Fibroblast of the aortic adventitia (primary cell): ENCODE measurements around the gene ANKDD1A. TPM values are rescaled to one million over a fixed set of nuclear protein-coding genes. Genes with fewer than 3 reads are reported as not detected.

Experiments used
- DNase-seq: peaks from one replicate; pipeline ENCODE4 v3.0.0-alpha.2; 2010; ENCODE audit warnings: low read depth
- H3K4me3 ChIP-seq: 2 replicates; pipeline ENCODE4 v1.5.1; 2011; ENCODE audit warnings: low read depth, mild to moderate bottlenecking, control low read depth, low read length, moderate library complexity
- total RNA-seq: library from RNA; depleted of rRNA; stranded (reverse); fragments of >200 nt; gene quantifications from 2 replicates; pipeline ENCODE4 v1.2.3, GENCODE V29; 2012; ENCODE audit warnings: low replicate concordance
- TF ChIP-seq, protein P1 (sequence below): IDR thresholded peaks from 2 replicates; pipeline ENCODE4 v1.5.1; 2011; ENCODE audit warnings: mild to moderate bottlenecking, low read length, control low read depth, inconsistent platforms; ENCODE audit not compliant: insufficient read depth

ANKDD1A gene
- total RNA-seq, 1 donor, result 2.9 TPM

DNA sequence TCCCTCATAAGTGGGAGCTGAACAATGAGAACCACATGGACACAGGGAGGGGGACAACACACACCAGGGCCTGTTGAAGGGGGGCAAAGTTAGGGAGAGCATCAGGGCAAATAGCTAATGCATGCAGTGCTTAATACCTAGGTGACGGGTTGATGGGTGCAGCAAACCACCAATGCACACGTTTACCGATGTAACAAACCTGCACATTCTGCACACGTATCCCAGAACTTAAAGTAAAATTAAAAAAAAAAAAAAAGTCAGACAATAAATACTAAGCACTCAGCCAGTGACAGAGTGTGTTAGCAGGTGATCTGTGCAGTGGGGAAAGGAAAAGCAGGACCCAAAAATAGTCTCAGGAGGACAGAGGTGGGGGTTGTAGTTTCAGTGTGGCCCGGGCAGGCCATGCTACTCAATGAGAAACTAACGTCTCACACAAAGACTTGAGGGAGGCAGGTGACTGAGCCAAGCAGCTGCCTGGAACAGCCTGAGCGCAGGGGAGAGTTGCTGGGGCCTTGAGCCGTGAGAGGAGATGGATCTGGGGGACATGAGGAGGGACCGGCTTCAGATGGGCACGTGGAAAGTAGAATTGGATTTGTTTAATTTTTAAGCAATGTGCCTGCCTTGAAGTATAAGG, 18.4 kb downstream of the ANKDD1A start:
- TF ChIP-seq, protein P1, sequence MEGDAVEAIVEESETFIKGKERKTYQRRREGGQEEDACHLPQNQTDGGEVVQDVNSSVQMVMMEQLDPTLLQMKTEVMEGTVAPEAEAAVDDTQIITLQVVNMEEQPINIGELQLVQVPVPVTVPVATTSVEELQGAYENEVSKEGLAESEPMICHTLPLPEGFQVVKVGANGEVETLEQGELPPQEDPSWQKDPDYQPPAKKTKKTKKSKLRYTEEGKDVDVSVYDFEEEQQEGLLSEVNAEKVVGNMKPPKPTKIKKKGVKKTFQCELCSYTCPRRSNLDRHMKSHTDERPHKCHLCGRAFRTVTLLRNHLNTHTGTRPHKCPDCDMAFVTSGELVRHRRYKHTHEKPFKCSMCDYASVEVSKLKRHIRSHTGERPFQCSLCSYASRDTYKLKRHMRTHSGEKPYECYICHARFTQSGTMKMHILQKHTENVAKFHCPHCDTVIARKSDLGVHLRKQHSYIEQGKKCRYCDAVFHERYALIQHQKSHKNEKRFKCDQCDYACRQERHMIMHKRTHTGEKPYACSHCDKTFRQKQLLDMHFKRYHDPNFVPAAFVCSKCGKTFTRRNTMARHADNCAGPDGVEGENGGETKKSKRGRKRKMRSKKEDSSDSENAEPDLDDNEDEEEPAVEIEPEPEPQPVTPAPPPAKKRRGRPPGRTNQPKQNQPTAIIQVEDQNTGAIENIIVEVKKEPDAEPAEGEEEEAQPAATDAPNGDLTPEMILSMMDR, result no peak
- DNase-seq, result no peak
- no peak overlapping the region for H3K4me3 ChIP-seq

DNA sequence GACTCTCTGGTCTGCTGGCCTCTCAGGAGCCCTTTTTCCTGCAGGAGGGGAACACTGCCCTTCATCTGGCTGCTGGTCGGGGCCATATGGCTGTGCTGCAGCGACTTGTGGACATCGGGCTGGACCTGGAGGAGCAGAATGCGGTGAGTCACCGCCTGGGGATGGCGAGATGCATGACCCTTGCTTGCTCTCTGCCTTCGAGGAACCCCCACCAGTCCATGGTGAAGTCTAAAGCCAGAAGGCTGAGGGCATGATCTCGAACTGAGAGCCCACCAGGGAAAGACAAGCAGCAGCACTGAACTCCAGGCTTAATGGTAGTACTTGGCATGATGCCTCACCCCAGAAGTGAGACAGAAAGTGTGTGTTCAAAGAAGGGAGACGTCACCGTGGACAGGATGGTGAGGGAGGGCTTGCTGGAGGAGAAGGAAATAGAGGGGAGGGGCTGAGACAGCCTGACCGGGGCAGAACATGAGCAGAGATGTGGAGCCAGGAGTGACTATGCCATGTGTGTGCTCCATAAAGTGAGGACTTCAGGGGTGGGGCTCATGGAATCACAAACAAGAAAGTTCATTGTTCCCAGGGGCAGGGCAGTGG, 19.2 kb downstream of the ANKDD1A start:
- peak; percentile 33 for DNase-seq
- H3K4me3 ChIP-seq, result no peak overlapping the region
- TF ChIP-seq, protein P1, result no peak

DNA sequence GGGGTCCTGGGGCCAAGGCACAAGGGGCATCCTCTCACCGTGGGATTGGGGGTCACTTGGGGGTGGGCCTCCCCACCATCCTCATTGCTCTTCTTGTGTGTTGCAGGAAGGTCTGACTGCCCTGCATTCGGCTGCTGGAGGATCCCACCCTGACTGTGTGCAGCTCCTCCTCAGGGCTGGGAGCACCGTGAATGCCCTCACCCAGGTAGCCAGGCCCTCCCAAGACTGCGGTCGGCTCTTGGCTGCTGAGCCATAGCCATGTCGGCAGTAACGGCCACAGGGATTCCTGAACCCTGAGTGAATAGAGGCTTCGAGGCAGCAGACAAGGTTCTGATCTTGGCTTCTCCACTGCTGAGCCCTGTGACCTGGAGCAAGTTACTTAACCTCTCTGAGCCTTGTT, 19.7 kb downstream of the ANKDD1A start:
- DNase-seq, result no peak
- no peak overlapping the region for H3K4me3 ChIP-seq
- TF ChIP-seq, protein P1, result no peak

- DNase-seq, result no peak
- no peak overlapping the region for H3K4me3 ChIP-seq
- TF ChIP-seq, protein P1, result no peak
Observed at GRCh38 chr15:64934023-64934422, 22.3 kb downstream of the ANKDD1A start.

GRCh38 chr15:64938192-64938591, 26.5 kb downstream of the ANKDD1A start:
- no peak overlapping the region for H3K4me3 ChIP-seq
- TF ChIP-seq, protein P1, result no peak
- peak; percentile 80 for DNase-seq

- TF ChIP-seq, protein P1, result no peak
- no peak for DNase-seq
- no peak overlapping the region for H3K4me3 ChIP-seq
Observed at GRCh38 chr15:64942356-64942755, 30.7 kb downstream of the ANKDD1A start.
